K562 (cell line): ENCODE measurements around the gene LAPTM5. TPM values are rescaled to one million over a fixed set of nuclear protein-coding genes. Genes with fewer than 3 reads are reported as not detected.

Experiments
- ESRRB ChIP-seq: fragments of 250-450 bp; sonication (Bioruptor Pico); IDR thresholded peaks from 2 replicates; pipeline ENCODE4 v1.5.0; 2020; ENCODE audit warnings: mild to moderate bottlenecking, moderate library complexity, borderline replicate concordance
- FOXK1 ChIP-seq: sonication (generic); formaldehyde crosslinking; IDR thresholded peaks from 2 replicates; pipeline ENCODE4 v1.8.0; 2022; ENCODE audit warnings: missing genetic modification reagents, mild to moderate bottlenecking, borderline replicate concordance
- GMEB1 ChIP-seq: fragments of 250-450 bp; sonication (Bioruptor Pico); IDR thresholded peaks from 2 replicates; pipeline ENCODE4 v1.4.0; 2020; ENCODE audit warnings: mild to moderate bottlenecking
- ID3 ChIP-seq, 2 experiments: fragments of 250-450 bp in 1 of 2; fragments of 450-650 bp in 1 of 2; sonication (Bioruptor Pico) in 1 of 2; IDR thresholded peaks; 2 replicates each; pipeline versions ENCODE4 v1.6.1 to v1.8.0; 2016 to 2021; ENCODE audit warnings: mild to moderate bottlenecking in 2 of 2, moderate library complexity in 2 of 2, missing compliant biosample characterization in 1 of 2, missing genetic modification characterization in 1 of 2
- IFI16 ChIP-seq: fragments of 250-450 bp; sonication (Bioruptor Pico); IDR thresholded peaks from 2 replicates; pipeline ENCODE4 v2.1.2; 2022; ENCODE audit warnings: mild to moderate bottlenecking, inconsistent platforms
- MAFG ChIP-seq: fragments of 450-650 bp; conservative IDR thresholded peaks from 2 replicates; pipeline ENCODE4 v1.6.1; 2016; ENCODE audit warnings: missing genetic modification characterization, missing compliant biosample characterization
- NFRKB ChIP-seq: fragments of 450-650 bp; IDR thresholded peaks from 2 replicates; pipeline ENCODE4 v1.6.1; 2016; ENCODE audit warnings: low read depth
- NR4A1 ChIP-seq, 2 experiments: fragments of 250-450 bp in 1 of 2; fragments of 450-650 bp in 1 of 2; sonication (Bioruptor Pico) in 1 of 2; IDR thresholded peaks; 2 replicates each; pipeline versions ENCODE4 v1.4.0 to v1.6.1; 2016 to 2020; ENCODE audit warnings: mild to moderate bottlenecking in 2 of 2, missing compliant biosample characterization in 1 of 2, missing genetic modification characterization in 1 of 2, moderate library complexity in 1 of 2
- POLR3A ChIP-seq: IDR thresholded peaks from 2 replicates; pipeline ENCODE4 v1.6.1; 2011; ENCODE audit warnings: borderline replicate concordance, mild to moderate bottlenecking, moderate library complexity; ENCODE audit not compliant: insufficient read length, insufficient read depth; ENCODE audit errors: extremely low read depth
- RAD21 ChIP-seq, 2 experiments: fragments of 250-450 bp in 1 of 2; fragments of 450-650 bp in 1 of 2; sonication (Bioruptor Pico) in 1 of 2; formaldehyde crosslinking in 1 of 2; IDR thresholded peaks in 1 of 2; conservative IDR thresholded peaks in 1 of 2; 2 replicates each; pipeline versions ENCODE4 v1.4.0 to v1.8.0; 2020 to 2022; ENCODE audit warnings: mild to moderate bottlenecking in 2 of 2, moderate library complexity in 1 of 2
- RUNX1 ChIP-seq: sonication (generic); IDR thresholded peaks from 2 replicates; pipeline ENCODE4 v1.6.1; 2016; ENCODE audit warnings: antibody characterized with exemption, low read depth
- SIN3B ChIP-seq: fragments of 450-650 bp; IDR thresholded peaks from 2 replicates; pipeline ENCODE4 v1.6.1; 2017; ENCODE audit warnings: low read depth, mild to moderate bottlenecking, moderate library complexity
- TCF15 ChIP-seq: fragments of 250-450 bp; sonication (Bioruptor Pico); IDR thresholded peaks from 2 replicates; pipeline ENCODE4 v1.8.0; 2022; ENCODE audit warnings: moderate library complexity, mild to moderate bottlenecking, inconsistent platforms
- ZBTB12 ChIP-seq: fragments of 250-450 bp; sonication (Bioruptor Pico); IDR thresholded peaks from 2 replicates; pipeline ENCODE4 v1.4.0; 2020
- ZBTB7A ChIP-seq: IDR thresholded peaks from 2 replicates; pipeline ENCODE4 v1.6.1; 2011; ENCODE audit warnings: low read depth, mild to moderate bottlenecking, low read length, moderate library complexity, borderline replicate concordance; ENCODE audit not compliant: control insufficient read depth
- ZFX ChIP-seq: sonication (generic); formaldehyde crosslinking; IDR thresholded peaks from 2 replicates; pipeline ENCODE4 v1.8.0; 2022; ENCODE audit warnings: mild to moderate bottlenecking, missing genetic modification reagents, moderate library complexity
- ZNF431 ChIP-seq: sonication (generic); formaldehyde crosslinking; IDR thresholded peaks from 2 replicates; pipeline ENCODE4 v1.8.0; 2022; ENCODE audit warnings: mild to moderate bottlenecking, missing genetic modification reagents
- polyA plus RNA-seq, 8 experiments: library from polyadenylated mRNA; depleted of rRNA in 4 of 8; stranded (reverse) in 5 of 8; unstranded in 3 of 8; fragments of >200 nt; fragmentation: Nextera tagmentation in 2 of 8; fragmentation: Illumina TruSeq in 1 of 8; extraction: Ambion mirVana in 2 of 8; extraction: Trizol in 1 of 8; gene quantifications; 2 replicates each; pipeline versions ENCODE4 v1.2.1 to v1.2.3, GENCODE V29; 2011 to 2014; ENCODE audit warnings: inconsistent platforms in 1 of 8, missing spikeins in 1 of 8
- total RNA-seq, 7 experiments: library from RNA; depleted of rRNA in 6 of 7; stranded (reverse); fragments of >200 nt in 6 of 7; fragmentation: Illumina TruSeq in 2 of 7; extraction: Trizol in 2 of 7; gene quantifications; 2 replicates each; pipeline versions ENCODE4 v1.2.1 to v1.2.3, GENCODE V29; 2011 to 2021; ENCODE audit warnings: low replicate concordance in 1 of 7
- TF ChIP-seq, protein P1 (sequence below): fragments of 450-650 bp; formaldehyde crosslinking; IDR thresholded peaks from 2 replicates; pipeline ENCODE4 v1.4.0; 2020; ENCODE audit warnings: mild to moderate bottlenecking
- TF ChIP-seq, protein P2 (sequence below): fragments of 250-450 bp; sonication (Bioruptor Pico); IDR thresholded peaks from 2 replicates; pipeline ENCODE4 v1.8.0; 2021; ENCODE audit warnings: borderline replicate concordance, mild to moderate bottlenecking, moderate library complexity; ENCODE audit not compliant: poor library complexity, severe bottlenecking

The LAPTM5 gene
- total and polyA plus RNA-seq, 9 of the 15 experiments (the other 6 are each of a cell fraction or from before 2014, with no cell fraction given): 2.4 to 47.3 (median 20.3) TPM

- TF ChIP-seq RAD21 (CRISPR knock-in tag; conservative IDR thresholded peaks at IDR 0.05 in 1 of 2, IDR thresholded peaks at IDR 0.05 in 1 of 2): no peak
- peak; percentile 26; the same call in 1 of the 2 replicates for TF ChIP-seq GMEB1 (CRISPR knock-in tag)
- no peak for TF ChIP-seq SIN3B
- TF ChIP-seq NFRKB: no peak
- TF ChIP-seq, protein P1, sequence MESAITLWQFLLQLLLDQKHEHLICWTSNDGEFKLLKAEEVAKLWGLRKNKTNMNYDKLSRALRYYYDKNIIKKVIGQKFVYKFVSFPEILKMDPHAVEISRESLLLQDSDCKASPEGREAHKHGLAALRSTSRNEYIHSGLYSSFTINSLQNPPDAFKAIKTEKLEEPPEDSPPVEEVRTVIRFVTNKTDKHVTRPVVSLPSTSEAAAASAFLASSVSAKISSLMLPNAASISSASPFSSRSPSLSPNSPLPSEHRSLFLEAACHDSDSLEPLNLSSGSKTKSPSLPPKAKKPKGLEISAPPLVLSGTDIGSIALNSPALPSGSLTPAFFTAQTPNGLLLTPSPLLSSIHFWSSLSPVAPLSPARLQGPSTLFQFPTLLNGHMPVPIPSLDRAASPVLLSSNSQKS: 0 out of 2 replicates have a peak, but pooled peaks have one; percentile 53
- TF ChIP-seq TCF15 (CRISPR knock-in tag): 0 out of 2 replicates have a peak, but pooled peaks have one; percentile 58
- TF ChIP-seq FOXK1 (CRISPR knock-in tag): no peak
- TF ChIP-seq RUNX1: no peak
- TF ChIP-seq POLR3A: no peak
- peak; percentile 18; the same call in 1 of the 2 replicates for TF ChIP-seq ZFX (CRISPR knock-in tag)
- TF ChIP-seq IFI16: 0 out of 2 replicates have a peak, but pooled peaks have one; percentile 60
- TF ChIP-seq, protein P2, sequence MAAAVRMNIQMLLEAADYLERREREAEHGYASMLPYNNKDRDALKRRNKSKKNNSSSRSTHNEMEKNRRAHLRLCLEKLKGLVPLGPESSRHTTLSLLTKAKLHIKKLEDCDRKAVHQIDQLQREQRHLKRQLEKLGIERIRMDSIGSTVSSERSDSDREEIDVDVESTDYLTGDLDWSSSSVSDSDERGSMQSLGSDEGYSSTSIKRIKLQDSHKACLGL (CRISPR knock-in tag): no peak
- TF ChIP-seq ZBTB12 (CRISPR knock-in tag): peak; percentile 68
- no peak for TF ChIP-seq ESRRB (CRISPR knock-in tag)
- TF ChIP-seq ID3 (CRISPR knock-in tag; IDR thresholded peaks at IDR 0.05): no peak
- TF ChIP-seq ID3 (tag; IDR thresholded peaks at IDR 0.05): peak; percentile 80; the same call in 1 of the 2 replicates
- TF ChIP-seq ZBTB7A: peak; percentile 66; the same call in 1 of the 2 replicates
- TF ChIP-seq MAFG: no peak
- TF ChIP-seq NR4A1 (CRISPR knock-in tag; IDR thresholded peaks at IDR 0.05): peak; percentile 91; the same call in 1 of the 2 replicates
- TF ChIP-seq NR4A1 (tag; IDR thresholded peaks at IDR 0.05): peak; percentile 74; the same call in 1 of the 2 replicates
- TF ChIP-seq ZNF431: no peak
Measured at GRCh38 chr1:30777060-30777903, 19.7 kb upstream of the LAPTM5 start (continued).
